OCI-LY7 (cell line): Measurements from ENCODE around the gene UNC80. TPM values are rescaled to one million over a fixed set of nuclear protein-coding genes. Genes with fewer than 3 reads are reported as not detected.

Source experiments
- BruUV-seq: library from RNA; stranded (reverse); fragments of 400-500 nt; replicated peaks from 2 replicates; lab custom pipeline; 2021; lab: Mats Ljungman, UMichigan
- CTCF ChIA-PET: fragments of 300-600 bp; sonication (Branson Sonifier 250); formaldehyde crosslinking; loops from one replicate; lab custom pipeline; 2022; ENCODE audit warnings: antibody characterized with exemption; ENCODE audit not compliant: unreplicated experiment; lab: Charles Lee
- POLR2A ChIA-PET: fragments of 300-600 bp; sonication (Branson Sonifier 250); formaldehyde crosslinking; loops from one replicate; lab custom pipeline; 2022; ENCODE audit warnings: antibody characterized with exemption; lab: Charles Lee
- DNase-seq: peaks from one replicate; pipeline ENCODE4 v3.0.0-alpha.2; 2015; ENCODE audit warnings: low spot score
- H2AFZ ChIP-seq: fragments of 200-600 bp; sonication (generic), shearing (Covaris generic); 2 replicates; pipeline ENCODE4 v1.6.1; 2014; ENCODE audit warnings: mild to moderate bottlenecking, antibody characterized with exemption, low read length, moderate library complexity
- H3K27ac ChIP-seq: fragments of 200-600 bp; sonication (generic); 2 replicates; pipeline ENCODE4 v1.5.1; 2014; ENCODE audit warnings: mixed run types, low read depth, mild to moderate bottlenecking, moderate library complexity, low read length, inconsistent platforms; ENCODE audit not compliant: poor library complexity, severe bottlenecking
- H3K36me3 ChIP-seq: fragments of 200-600 bp; sonication (generic); 2 replicates; pipeline ENCODE4 v1.6.1; 2014; ENCODE audit warnings: mild to moderate bottlenecking, antibody characterized with exemption, low read length, moderate library complexity, mixed read lengths; ENCODE audit not compliant: insufficient read depth
- H3K4me1 ChIP-seq: fragments of 200-600 bp; sonication (generic); 2 replicates; pipeline ENCODE4 v1.5.1; 2014; ENCODE audit warnings: mild to moderate bottlenecking, low read length; ENCODE audit not compliant: insufficient read depth, poor library complexity, severe bottlenecking
- H3K4me2 ChIP-seq: fragments of 200-600 bp; sonication (generic); 2 replicates; pipeline ENCODE4 v1.6.1; 2014; ENCODE audit warnings: mild to moderate bottlenecking, low read length
- H3K4me3 ChIP-seq: fragments of 200-600 bp; sonication (generic); 2 replicates; pipeline ENCODE4 v1.5.1; 2014; ENCODE audit warnings: mild to moderate bottlenecking, low read depth, low read length; ENCODE audit not compliant: poor library complexity, severe bottlenecking
- H3K79me2 ChIP-seq: fragments of 200-600 bp; sonication (generic); 2 replicates; pipeline ENCODE4 v1.6.1; 2016; ENCODE audit warnings: low read depth, mild to moderate bottlenecking, low read length, moderate library complexity, mixed read lengths; ENCODE audit not compliant: insufficient read depth
- H3K9me2 ChIP-seq: fragments of 200-600 bp; sonication (generic); 2 replicates; pipeline ENCODE4 v1.6.1; 2016; ENCODE audit warnings: mild to moderate bottlenecking, low read length, mixed read lengths; ENCODE audit not compliant: insufficient read depth
- H3K9me3 ChIP-seq: fragments of 200-600 bp; sonication (generic); 2 replicates; pipeline ENCODE4 v1.6.1; 2014; ENCODE audit warnings: mild to moderate bottlenecking, mixed run types, low read length, mixed read lengths
- H4K20me1 ChIP-seq: fragments of 200-600 bp; sonication (generic); 2 replicates; pipeline ENCODE4 v1.6.1; 2014; ENCODE audit warnings: mild to moderate bottlenecking, antibody characterized with exemption, low read length, moderate library complexity, mixed read lengths; ENCODE audit not compliant: insufficient read depth
- EZH2phosphoT487 ChIP-seq: fragments of 200-600 bp; sonication (generic); IDR thresholded peaks from 2 replicates; pipeline ENCODE4 v1.6.1; 2018; ENCODE audit warnings: low read depth, borderline replicate concordance, mild to moderate bottlenecking, mixed run types, antibody characterized with exemption, low read length, moderate library complexity, mixed read lengths
- intact Hi-C: fragments of 100-400 bp; cut with micrococcal nuclease; formaldehyde crosslinking; loops from one replicate; pipeline ENCODE4 v1.10.0; 2022; ENCODE audit not compliant: unreplicated experiment
- total RNA-seq, 2 experiments: library from RNA; depleted of rRNA in 1 of 2; stranded (reverse); fragments of >200 nt in 1 of 2; shearing (Covaris generic) in 1 of 2; gene quantifications; 2 replicates each; pipeline ENCODE4 v1.2.3, GENCODE V29; 2014 to 2022
- TF ChIP-seq, protein P1 (sequence below): fragments of 200-600 bp; sonication (generic); conservative IDR thresholded peaks from 2 replicates; pipeline ENCODE4 v1.5.1; 2014; ENCODE audit warnings: mild to moderate bottlenecking, antibody characterized with exemption, low read length, moderate library complexity, mixed read lengths

UNC80 gene
- total RNA-seq, 2 experiments from 2014 or later, result not detected

DNA sequence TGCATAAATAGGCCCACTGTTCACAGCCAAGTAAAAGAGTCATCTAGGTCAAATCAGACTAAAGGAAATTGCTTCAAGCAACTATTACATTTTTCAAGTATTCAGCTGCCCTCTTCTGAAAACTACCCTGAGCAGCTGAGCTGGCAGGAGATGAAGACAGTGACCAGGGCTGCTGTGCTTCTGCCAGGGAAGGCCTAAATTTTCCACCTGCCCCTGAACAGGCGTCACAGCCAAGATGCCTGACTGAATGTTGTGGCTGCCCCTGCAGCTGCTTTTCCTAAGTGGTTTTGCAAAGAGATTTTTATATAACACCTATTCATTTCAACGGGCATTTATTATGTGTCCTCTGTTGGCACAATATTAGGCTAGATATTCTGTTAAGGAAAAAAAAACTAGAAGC lies 134.1 kb downstream of the UNC80 start:
- TF ChIP-seq, protein P1, sequence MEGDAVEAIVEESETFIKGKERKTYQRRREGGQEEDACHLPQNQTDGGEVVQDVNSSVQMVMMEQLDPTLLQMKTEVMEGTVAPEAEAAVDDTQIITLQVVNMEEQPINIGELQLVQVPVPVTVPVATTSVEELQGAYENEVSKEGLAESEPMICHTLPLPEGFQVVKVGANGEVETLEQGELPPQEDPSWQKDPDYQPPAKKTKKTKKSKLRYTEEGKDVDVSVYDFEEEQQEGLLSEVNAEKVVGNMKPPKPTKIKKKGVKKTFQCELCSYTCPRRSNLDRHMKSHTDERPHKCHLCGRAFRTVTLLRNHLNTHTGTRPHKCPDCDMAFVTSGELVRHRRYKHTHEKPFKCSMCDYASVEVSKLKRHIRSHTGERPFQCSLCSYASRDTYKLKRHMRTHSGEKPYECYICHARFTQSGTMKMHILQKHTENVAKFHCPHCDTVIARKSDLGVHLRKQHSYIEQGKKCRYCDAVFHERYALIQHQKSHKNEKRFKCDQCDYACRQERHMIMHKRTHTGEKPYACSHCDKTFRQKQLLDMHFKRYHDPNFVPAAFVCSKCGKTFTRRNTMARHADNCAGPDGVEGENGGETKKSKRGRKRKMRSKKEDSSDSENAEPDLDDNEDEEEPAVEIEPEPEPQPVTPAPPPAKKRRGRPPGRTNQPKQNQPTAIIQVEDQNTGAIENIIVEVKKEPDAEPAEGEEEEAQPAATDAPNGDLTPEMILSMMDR, result no peak
- TF ChIP-seq EZH2phosphoT487, result no peak
- H3K4me1 ChIP-seq, result no peaks in the 10 kb centered on the region
- no peaks in the 10 kb centered on the region for H3K9me3 ChIP-seq
- H3K9me2 ChIP-seq, result no peaks in the 10 kb centered on the region
- ChIA-PET CTCF (no interaction called here), POLR2A (interaction anchor here (0.8 kb wide), 1 partner anchor 60 kb away, joined by 5 read pairs; no protein-coding TSS in a partner anchor)
- no TSS peak for BruUV-seq
- H3K27ac ChIP-seq, result no peak overlapping the region
- no peaks in the 10 kb centered on the region for H3K36me3 ChIP-seq
- no peak for DNase-seq
- no peak overlapping the region for H2AFZ ChIP-seq
- no peak overlapping the region for H3K4me2 ChIP-seq
- no peaks in the 10 kb centered on the region for H4K20me1 ChIP-seq
- H3K79me2 ChIP-seq, result no peaks in the 10 kb centered on the region
- intact Hi-C loops, result no loop called here
- no peak overlapping the region for H3K4me3 ChIP-seq

GRCh38 chr2:209907746-209908145 lies 136.1 kb downstream of the UNC80 start:
- no TSS peak for BruUV-seq
- Histone ChIP-seq H4K20me1 (no peaks in the 10 kb centered on the region), H3K4me3 (no peak overlapping the region), H3K4me1 (no peaks in the 10 kb centered on the region), H3K79me2 (no peaks in the 10 kb centered on the region), H3K4me2 (no peak overlapping the region), H3K9me3 (no peaks in the 10 kb centered on the region), H2AFZ (no peak overlapping the region), H3K36me3 (no peaks in the 10 kb centered on the region), H3K9me2 (no peaks in the 10 kb centered on the region), H3K27ac (no peak overlapping the region)
- ChIA-PET CTCF (no interaction called here), POLR2A (interaction anchor here (1.4 to 1.6 kb wide), 2 partner anchors 9 to 12 kb away, joined by 5 to 7 read pairs; no protein-coding TSS in a partner anchor)
- TF ChIP-seq EZH2phosphoT487, result no peak
- TF ChIP-seq, protein P1, result no peak
- intact Hi-C loops, result no loop called here
- DNase-seq, result no peak

DNA sequence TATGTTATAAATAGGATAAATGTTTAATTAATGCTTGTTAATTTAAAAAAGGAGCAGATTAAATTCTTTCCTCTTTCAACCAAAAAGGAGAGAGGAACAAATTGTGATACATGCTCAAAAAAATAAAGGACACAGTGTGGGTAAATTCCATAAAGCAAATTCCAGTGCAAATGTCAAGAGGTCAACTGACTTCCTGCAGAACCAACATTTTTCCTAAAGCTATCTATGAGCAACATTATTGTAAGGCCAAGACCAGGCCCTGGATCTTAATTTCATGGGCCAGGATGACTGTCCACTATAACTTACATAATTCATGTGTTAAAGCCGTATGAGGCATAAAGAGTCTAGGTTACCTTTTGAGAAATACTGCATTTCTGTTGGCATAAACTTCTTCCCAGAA lies 136.9 kb downstream of the UNC80 start:
- Histone ChIP-seq H3K9me2 (no peaks in the 10 kb centered on the region), H3K4me3 (no peak overlapping the region), H4K20me1 (no peaks in the 10 kb centered on the region), H3K4me2 (no peak overlapping the region), H2AFZ (no peak overlapping the region), H3K9me3 (no peaks in the 10 kb centered on the region), H3K27ac (no peak overlapping the region), H3K36me3 (no peaks in the 10 kb centered on the region), H3K79me2 (no peaks in the 10 kb centered on the region), H3K4me1 (no peaks in the 10 kb centered on the region)
- TF ChIP-seq EZH2phosphoT487, result no peak
- TF ChIP-seq, protein P1, result no peak
- no peak for DNase-seq
- POLR2A ChIA-PET, result interaction anchor here (1.4 kb wide), 1 partner anchor 8 kb away, joined by 5 read pairs; no protein-coding TSS in a partner anchor
- CTCF ChIA-PET, result no interaction called here
- intact Hi-C loops, result no loop called here
- no TSS peak for BruUV-seq
